Natural killer cell (primary cell): ENCODE measurements around the gene NCLN. TPM values are rescaled to one million over a fixed set of nuclear protein-coding genes. Genes with fewer than 3 reads are reported as not detected.

Source experiments
- ATAC-seq, 3 donors: fragments of 150-1000 bp in 2 of 3; fragments of 200-7000 bp in 1 of 3; cut with Tn5 transposase; 1 replicate in 1 of 3; 2 replicates in 2 of 3; pipeline ENCODE4 v1.10.0; 2021; ENCODE audit warnings: mild to moderate bottlenecking in 2 of 3, moderate library complexity in 2 of 3
- DNase-seq, 2 donors: peaks; one replicate each; pipeline versions ENCODE4 v3.0.0 to v3.0.0-alpha.2; 2013 to 2021; ENCODE audit warnings: mixed read lengths in 1 of 2
- H3K27ac ChIP-seq: one replicate; pipeline ENCODE4 v1.5.1; 2013; ENCODE audit warnings: mild to moderate bottlenecking, low read length
- H3K27me3 ChIP-seq: one replicate; pipeline ENCODE4 v1.6.1; 2013; ENCODE audit warnings: low read length; ENCODE audit not compliant: control insufficient read depth, insufficient read depth
- H3K36me3 ChIP-seq: one replicate; pipeline ENCODE4 v1.6.1; 2013; ENCODE audit warnings: low read length; ENCODE audit not compliant: control insufficient read depth, insufficient read depth
- H3K4me1 ChIP-seq: one replicate; pipeline ENCODE4 v1.6.1; 2013; ENCODE audit warnings: low read length; ENCODE audit not compliant: control insufficient read depth, insufficient read depth
- H3K4me3 ChIP-seq: one replicate; pipeline ENCODE4 v1.5.1; 2013; ENCODE audit warnings: low read length
- H3K9me3 ChIP-seq: one replicate; pipeline ENCODE4 v1.6.1; 2013; ENCODE audit warnings: low read length; ENCODE audit not compliant: control insufficient read depth, insufficient read depth
- H3K27ac Mint-ChIP-seq, 2 donors: one replicate each; pipeline ENCODE4 v1.8.0; 2022; ENCODE audit warnings: mild to moderate bottlenecking in 2 of 2, mixed read lengths in 2 of 2, moderate library complexity in 1 of 2
- H3K27me3 Mint-ChIP-seq, 2 donors: one replicate each; pipeline ENCODE4 v1.8.0; 2022; ENCODE audit warnings: low read depth in 2 of 2, mixed read lengths in 2 of 2
- H3K36me3 Mint-ChIP-seq: one replicate; pipeline ENCODE4 v1.8.0; 2022; ENCODE audit warnings: mixed read lengths
- H3K4me1 Mint-ChIP-seq, 2 donors: one replicate each; pipeline ENCODE4 v1.8.0; 2022; ENCODE audit warnings: mixed read lengths in 2 of 2
- H3K4me3 Mint-ChIP-seq: one replicate; pipeline ENCODE4 v1.8.0; 2022; ENCODE audit warnings: mild to moderate bottlenecking, moderate library complexity, mixed read lengths
- H3K9me3 Mint-ChIP-seq, 2 donors: one replicate each; pipeline ENCODE4 v1.8.0; 2022; ENCODE audit warnings: mixed read lengths in 2 of 2
- WGBS: methylation state at CpG from one replicate; pipeline ENCODE4 v1.1.7; 2013; ENCODE audit warnings: missing lambda C conversion rate; ENCODE audit not compliant: insufficient coverage; 5-methylcytosine and 5-hydroxymethylcytosine counted together
- intact Hi-C: fragments of 100-400 bp; cut with micrococcal nuclease; formaldehyde crosslinking; loops from one replicate; pipeline ENCODE4 v1.14.2; 2022
- total RNA-seq, 4 donors: library from RNA; stranded (reverse); fragments of 120-200 nt in 1 of 4; gene quantifications; one replicate each; pipeline versions ENCODE4 v1.2.3 to v1.2.4, GENCODE V29; 2013 to 2022
- TF ChIP-seq, protein P1 (sequence below): fragments of 200-600 bp; IDR thresholded peaks from one replicate; pipeline ENCODE4 v1.8.0; 2022; ENCODE audit warnings: antibody characterized with exemption

NCLN gene
- total RNA-seq, 3 donors from 2014 or later (not counting 1 experiment from before 2014, with no cell fraction given), result 39.6 to 61.4 (median 49.0) TPM

DNA sequence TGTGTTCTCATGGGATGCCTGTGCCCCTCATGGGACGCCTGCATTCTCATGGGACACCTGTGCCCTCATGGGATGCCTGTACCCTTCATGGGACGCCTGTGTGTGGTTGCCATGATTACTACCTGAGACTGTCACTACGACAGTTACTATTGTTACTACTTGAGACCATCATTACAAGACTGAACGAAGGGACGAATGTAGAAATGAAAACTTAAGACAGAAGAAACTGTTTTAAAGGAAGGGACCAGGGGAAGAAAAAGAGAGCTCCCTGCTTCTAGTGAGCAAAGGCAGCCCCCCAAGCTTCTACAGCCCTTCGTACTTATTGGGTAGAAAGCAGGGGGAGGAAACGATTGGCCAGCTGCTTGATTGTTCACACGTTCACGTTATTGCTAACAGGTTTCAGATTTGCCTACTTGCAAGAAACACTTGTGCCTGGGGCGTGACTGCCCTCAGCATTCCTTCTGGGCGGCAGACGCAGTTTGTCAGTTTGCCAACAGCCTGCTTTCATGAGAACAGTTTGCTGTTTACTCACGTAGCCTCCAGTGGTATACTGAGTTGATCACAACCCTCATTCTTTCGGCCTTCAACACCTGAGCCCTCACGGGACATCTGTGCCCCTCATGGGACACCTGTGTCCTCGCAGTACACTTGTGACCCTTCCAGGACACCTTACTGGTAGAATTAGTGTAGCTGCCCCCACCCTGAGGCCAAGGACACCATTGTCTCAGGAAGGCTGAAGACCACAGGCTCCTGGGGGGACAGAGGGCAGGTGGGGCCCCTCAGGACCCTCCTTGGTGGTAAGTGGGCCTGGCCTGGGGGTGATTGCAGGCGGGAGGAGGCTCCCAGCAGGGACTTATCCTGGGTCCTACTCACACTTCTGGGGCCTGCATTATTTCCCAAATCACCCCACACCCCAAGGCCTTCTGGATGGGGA, 9.7 kb upstream of the NCLN start:
- no peak overlapping the region for H3K4me3 ChIP-seq
- peaks cover 27 to 43% of the 10 kb centered on the region in 2 donors for H3K4me1 Mint-ChIP-seq
- peaks cover 3% of the 10 kb centered on the region for H3K9me3 ChIP-seq
- H3K27ac ChIP-seq, result peak overlapping the region; percentile 88
- H3K36me3 Mint-ChIP-seq, result no peaks in the 10 kb centered on the region
- intact Hi-C loops, result loop anchor here (1.0 to 5.0 kb wide), 2 partner anchors 9 to 44 kb away; partner anchors contain the start of gene NCLN
- ATAC-seq (peak in 2 of 3 donors; percentile 8 to 22), DNase-seq (peak; percentile 42 to 71)
- H3K4me3 Mint-ChIP-seq, result peak overlapping the region; percentile 35
- H3K27me3 Mint-ChIP-seq, result no peaks in the 10 kb centered on the region
- H3K4me1 ChIP-seq, result peaks cover 46% of the 10 kb centered on the region
- H3K9me3 Mint-ChIP-seq, result no peaks in the 10 kb centered on the region
- WGBS, result 54% methylated on average over 15 of the region's 17 CpGs
- TF ChIP-seq, protein P1, sequence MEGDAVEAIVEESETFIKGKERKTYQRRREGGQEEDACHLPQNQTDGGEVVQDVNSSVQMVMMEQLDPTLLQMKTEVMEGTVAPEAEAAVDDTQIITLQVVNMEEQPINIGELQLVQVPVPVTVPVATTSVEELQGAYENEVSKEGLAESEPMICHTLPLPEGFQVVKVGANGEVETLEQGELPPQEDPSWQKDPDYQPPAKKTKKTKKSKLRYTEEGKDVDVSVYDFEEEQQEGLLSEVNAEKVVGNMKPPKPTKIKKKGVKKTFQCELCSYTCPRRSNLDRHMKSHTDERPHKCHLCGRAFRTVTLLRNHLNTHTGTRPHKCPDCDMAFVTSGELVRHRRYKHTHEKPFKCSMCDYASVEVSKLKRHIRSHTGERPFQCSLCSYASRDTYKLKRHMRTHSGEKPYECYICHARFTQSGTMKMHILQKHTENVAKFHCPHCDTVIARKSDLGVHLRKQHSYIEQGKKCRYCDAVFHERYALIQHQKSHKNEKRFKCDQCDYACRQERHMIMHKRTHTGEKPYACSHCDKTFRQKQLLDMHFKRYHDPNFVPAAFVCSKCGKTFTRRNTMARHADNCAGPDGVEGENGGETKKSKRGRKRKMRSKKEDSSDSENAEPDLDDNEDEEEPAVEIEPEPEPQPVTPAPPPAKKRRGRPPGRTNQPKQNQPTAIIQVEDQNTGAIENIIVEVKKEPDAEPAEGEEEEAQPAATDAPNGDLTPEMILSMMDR, result no peak
- peaks cover 2% of the 10 kb centered on the region for H3K36me3 ChIP-seq
- peak overlapping the region; percentile 72 to 98 for H3K27ac Mint-ChIP-seq
- H3K27me3 ChIP-seq, result no peaks in the 10 kb centered on the region

DNA sequence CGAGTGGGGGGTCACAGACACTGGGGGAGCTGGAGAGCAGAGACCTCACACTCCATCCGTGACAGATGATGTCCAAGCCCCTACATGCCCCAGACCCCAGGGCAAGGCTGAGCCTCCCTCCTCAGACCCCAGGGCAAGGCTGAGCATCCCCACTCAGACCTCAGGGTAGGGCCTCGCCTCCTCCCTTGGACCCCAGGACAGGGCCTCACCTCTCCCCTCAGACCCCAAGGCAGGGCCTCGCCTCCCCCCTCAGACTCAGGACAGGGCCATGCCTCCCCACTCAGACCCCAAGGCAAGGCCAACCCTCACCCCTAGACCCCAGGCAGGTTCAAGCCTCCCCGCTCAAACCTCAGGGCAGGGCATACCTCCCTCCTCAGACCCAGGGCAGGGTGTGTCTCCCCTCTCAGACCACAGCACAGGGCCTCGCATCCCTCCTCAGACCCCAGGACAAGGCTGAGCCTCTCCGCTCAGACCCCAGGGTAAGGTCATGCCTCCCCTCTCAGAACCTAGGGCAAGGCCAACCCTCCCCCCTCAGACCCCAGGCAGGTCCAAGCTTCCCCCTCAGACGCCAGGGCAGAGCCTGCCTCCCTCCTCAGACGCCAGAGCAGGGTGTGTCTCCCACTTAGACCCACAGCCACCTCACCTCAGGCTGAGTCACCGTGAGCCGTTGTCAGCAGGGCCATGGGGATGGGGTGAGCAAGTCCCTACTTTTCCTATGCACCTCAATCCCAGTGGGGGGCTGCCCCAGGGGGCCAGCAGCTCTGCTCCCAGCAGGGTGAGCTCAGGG, 8.8 kb upstream of the NCLN start:
- ATAC-seq, result peak; percentile 61 to 78 (median 68)

DNA sequence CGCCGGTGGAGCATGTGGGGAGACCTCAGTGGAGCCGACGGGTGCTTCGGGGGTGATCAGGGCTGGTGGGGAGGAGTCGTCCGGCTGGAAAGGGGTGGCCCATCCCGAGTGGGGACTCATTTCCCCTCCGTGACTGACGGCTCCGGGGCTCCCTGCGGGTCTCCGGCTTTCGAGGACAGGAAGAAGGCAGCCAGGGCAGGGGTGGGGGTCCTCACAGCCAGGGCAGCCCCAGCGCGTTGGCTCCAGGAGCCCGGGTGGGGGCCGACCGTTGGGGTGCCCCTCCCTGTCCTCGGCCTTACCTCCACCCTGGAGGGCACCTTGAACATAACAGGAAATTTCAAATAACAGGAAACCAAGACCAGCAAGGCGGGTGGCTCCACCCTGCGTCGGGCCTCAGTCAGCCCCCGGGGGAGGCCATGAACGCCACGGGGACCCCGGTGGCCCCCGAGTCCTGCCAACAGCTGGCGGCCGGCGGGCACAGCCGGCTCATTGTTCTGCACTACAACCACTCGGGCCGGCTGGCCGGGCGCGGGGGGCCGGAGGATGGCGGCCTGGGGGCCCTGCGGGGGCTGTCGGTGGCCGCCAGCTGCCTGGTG, 7.3 kb upstream of the NCLN start, which contains the start of gene S1PR4:
Gene S1PR4, plus strand, starts transcription at position 393 of the 596 bp plus-strand sequence. Its CDS starts 24 bp downstream, at position 417.
- H3K4me1 Mint-ChIP-seq, result peaks cover 27 to 46% of the 10 kb centered on the region in 2 donors
- H3K4me1 ChIP-seq, result peaks cover 57% of the 10 kb centered on the region
- H3K27ac Mint-ChIP-seq, result peak within 1 kb of the TSS; percentile 90 to 96
- H3K4me3 Mint-ChIP-seq, result peak within 1 kb of the TSS; percentile 95
- no peaks in the 10 kb centered on the region for H3K27me3 Mint-ChIP-seq
- no peaks in the 10 kb centered on the region for H3K9me3 ChIP-seq
- no peaks in the 10 kb centered on the region for H3K27me3 ChIP-seq
- H3K9me3 Mint-ChIP-seq, result no peaks in the 10 kb centered on the region
- peak; percentile 54 to 80 (median 70) for ATAC-seq
- intact Hi-C loops, result loop anchor here (5.0 kb wide), 1 partner anchor 46 kb away; no protein-coding TSS in a partner anchor
- peak within 1 kb of the TSS; percentile 76 for H3K4me3 ChIP-seq
- TF ChIP-seq, protein P1, result no peak
- peak; percentile 52 to 83 for DNase-seq
- H3K27ac ChIP-seq, result peak within 1 kb of the TSS; percentile 88
- no peaks in the 10 kb centered on the region for H3K36me3 Mint-ChIP-seq
- WGBS, result under 1% methylated on average over 42 of the region's 42 CpGs
- peaks cover 12% of the 10 kb centered on the region for H3K36me3 ChIP-seq

More for the DNA sequence above, 8.8 kb upstream of the NCLN start:
- no peaks in the 10 kb centered on the region for H3K27me3 ChIP-seq
- H3K9me3 ChIP-seq, result peaks cover 3% of the 10 kb centered on the region
- intact Hi-C loops, result loop anchor here (1.0 to 5.0 kb wide), 2 partner anchors 8 to 45 kb away; partner anchors contain the start of gene NCLN
- DNase-seq, result peak; percentile 67 to 81
- Mint-ChIP-seq H3K9me3 (no peaks in the 10 kb centered on the region), H3K27ac (peak overlapping the region; percentile 72 to 98), H3K4me3 (peak overlapping the region; percentile 78), H3K36me3 (no peaks in the 10 kb centered on the region), H3K4me1 (peaks cover 27 to 40% of the 10 kb centered on the region in 2 donors), H3K27me3 (no peaks in the 10 kb centered on the region)
- H3K36me3 ChIP-seq, result peaks cover 7% of the 10 kb centered on the region
- H3K4me3 ChIP-seq, result peak overlapping the region; percentile 11
- 44% methylated on average over 11 of the region's 11 CpGs for WGBS
- peaks cover 48% of the 10 kb centered on the region for H3K4me1 ChIP-seq
- TF ChIP-seq, protein P1, result no peak
- peak overlapping the region; percentile 88 for H3K27ac ChIP-seq
